GM21619 (cell line): Measurements from ENCODE around the gene BCL2L2.

ENCODE experiments used
- ATAC-seq: cut with Tn5 transposase; IDR thresholded peaks from one replicate; pipeline ENCODE4 v1.9.1; 2021; ENCODE audit not compliant: unreplicated experiment

Gene BCL2L2

GRCh38 chr14:23299211-23299957 lies 7.2 kb upstream of the BCL2L2 start:
- ATAC-seq: no peak

DNA sequence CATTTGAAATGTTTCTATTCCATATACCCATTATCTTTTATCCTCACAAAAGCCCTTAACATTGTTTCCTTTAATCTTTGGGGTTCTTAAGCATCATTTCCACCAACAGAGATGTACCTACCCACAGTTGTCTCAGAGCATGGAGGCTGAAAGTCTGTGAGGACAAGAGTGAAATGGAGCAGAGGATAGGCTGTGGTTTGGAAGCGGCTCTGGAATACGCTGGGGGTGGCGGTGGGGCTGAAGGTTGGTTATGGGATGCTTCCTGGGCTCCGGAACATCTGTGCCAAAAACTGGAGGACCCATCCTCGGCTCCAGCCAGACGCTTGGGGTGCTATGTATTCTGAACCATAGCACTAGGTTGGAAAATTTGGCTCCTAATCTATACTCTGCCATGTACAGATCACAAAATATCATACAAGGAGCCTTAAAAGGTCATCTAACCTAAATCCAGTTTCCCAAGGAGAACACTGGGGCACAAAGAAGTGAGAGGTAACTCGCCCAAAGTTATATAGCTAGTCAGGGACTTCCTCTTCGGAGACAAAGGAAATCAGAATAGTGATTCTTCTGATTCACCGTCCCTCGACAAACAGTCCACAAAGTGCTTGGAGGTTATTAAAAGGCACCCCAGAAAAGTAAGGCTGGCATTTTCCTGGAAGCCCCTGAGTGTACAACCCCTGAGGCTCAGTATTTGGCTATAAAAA lies 6.5 kb upstream of the BCL2L2 start:
- no peak for ATAC-seq

DNA sequence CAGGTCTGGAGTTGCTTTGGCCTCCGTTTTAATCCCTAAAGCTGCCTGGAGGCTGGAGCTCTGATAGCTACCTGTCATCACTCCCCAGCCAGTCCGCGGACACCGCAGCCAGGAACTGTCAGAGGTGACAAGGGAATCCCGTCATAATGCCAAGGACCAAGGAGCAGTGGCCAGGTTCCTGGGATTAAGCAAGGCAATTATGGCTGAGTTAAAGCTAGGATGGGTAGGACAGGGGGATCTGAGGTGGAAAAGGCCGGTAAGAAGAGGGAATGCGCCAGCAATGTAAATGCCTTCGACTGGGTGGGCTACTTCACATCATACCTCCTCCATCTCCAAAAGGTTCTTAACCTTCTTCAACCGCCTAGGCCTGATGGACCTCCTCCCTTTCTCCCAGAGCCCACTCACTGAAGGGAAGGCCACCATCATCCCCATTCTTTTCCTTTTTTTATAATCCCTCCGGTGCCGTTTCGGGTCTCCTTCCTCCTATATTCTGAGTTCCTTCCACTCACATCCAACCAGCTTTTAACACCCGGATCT lies 5.9 kb upstream of the BCL2L2 start:
- no peak for ATAC-seq

- peak; percentile 71 for ATAC-seq
These were observed 5.2 kb upstream of the BCL2L2 start for GRCh38 chr14:23301288-23301968.

DNA sequence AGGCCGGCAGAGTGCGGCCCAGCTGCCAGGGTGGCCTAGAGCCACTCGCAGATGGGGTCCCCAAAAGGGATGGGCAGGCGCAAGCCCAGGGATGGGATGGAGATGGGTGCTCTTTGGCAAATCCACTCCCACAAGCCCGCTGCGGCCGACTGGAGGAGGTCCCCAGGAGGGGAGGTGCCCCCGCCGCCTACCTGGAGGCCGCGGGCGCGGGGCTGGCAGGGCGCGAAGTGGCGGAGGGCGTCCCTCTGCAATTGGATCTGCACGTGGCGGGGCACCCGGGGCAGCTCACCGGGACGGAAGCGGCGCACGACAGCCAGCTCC lies 4.7 kb upstream of the BCL2L2 start:
- ATAC-seq: peak; percentile 18

DNA sequence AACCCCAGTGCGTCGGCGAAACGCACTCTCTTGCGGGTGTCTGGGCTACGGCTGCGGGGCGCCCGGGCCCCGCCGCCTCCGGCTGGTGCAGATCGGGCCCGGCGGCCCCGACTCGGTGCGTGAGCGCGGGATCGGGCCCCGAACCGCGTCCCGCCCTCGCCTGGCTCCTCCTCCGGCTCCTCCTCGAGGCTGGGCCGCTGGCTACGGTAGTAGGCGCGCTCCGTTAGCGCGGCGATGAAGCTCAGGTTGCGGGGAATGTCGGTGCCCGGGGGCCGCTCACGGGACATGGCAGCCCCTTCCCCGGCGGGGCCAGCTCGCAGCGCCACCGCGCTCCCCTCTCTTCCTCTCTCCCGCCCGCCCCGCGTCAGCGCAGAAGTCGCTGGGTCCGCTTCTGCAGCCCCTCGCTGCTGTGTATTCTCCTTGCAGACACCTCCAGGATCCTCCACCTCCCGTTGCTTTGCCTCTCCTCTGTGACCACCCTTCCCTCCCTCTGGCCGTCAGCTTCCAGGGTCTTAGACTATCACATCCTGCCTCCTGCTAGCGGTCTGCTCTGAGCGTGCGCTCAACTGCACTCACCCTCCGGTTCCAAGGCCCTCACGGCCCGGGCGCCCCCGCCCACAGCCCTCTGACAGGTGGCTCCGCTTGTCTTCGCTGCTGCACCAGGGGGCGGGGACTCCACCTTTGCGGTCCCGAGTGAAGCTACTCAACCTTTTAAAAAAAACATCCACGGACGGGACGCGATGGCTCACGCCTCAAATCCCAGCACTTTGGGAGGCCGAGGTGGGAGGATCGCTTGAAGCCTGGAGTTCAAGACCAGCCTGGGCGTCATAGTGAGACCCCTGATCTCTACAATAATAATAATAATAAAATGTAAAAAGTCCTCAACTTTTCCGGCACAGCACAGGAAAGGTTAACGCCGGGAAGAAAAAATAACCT lies 4.1 kb upstream of the BCL2L2 start, which contains the start of gene PPP1R3E:
Gene PPP1R3E, minus strand, starts transcription at position 570 of the 936 bp plus-strand sequence. Its CDS starts 283 bp downstream, at position 287.
- ATAC-seq: peak; percentile 32

DNA sequence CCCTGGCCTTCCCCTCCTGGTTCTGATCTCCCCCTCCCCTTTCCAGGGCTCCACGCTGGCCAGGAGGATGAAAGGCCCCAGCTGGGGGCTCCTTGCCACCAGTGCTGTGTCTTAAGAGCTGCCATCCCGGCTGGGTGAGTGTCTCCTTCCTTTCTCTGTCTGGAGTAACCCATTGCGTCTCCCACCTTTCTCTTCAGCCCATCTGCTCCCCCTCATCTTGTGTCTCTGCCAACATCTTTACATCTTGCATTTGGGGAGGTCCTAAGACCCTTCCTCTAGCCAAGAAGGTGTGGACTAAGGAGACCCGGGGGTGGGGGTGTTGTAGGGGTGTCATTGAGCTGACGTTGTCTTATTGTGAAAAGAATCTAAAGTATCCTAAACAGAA lies 505 bp downstream of the BCL2L2 start:
- ATAC-seq: no peak

- no peak for ATAC-seq
These were observed 1.3 kb downstream of the BCL2L2 start for GRCh38 chr14:23307687-23308644.

- no peak for ATAC-seq
These were observed 2.2 kb downstream of the BCL2L2 start for GRCh38 chr14:23308721-23309445.

- ATAC-seq: no peak
These were observed 3.9 kb downstream of the BCL2L2 start for GRCh38 chr14:23310546-23310945.

- no peak for ATAC-seq
These were observed 9.7 kb downstream of the BCL2L2 start for GRCh38 chr14:23316300-23316699.

- no peak for ATAC-seq
These were observed 13.3 kb downstream of the BCL2L2 start for GRCh38 chr14:23319746-23320583.

- ATAC-seq: peak; percentile 90
These were observed 14.2 kb downstream of the BCL2L2 start, which contains the start of gene PABPN1 for GRCh38 chr14:23320584-23321571. PABPN1 (plus strand) TSS chr14:23321457; CDS start chr14:23321470, 13 bp downstream.

- no peak for ATAC-seq
These were observed 15.2 kb downstream of the BCL2L2 start for GRCh38 chr14:23321572-23322547.
